HepG2 (cell line): Measurements from ENCODE around the gene SEC31B. TPM values are rescaled to one million over a fixed set of nuclear protein-coding genes. Genes with fewer than 3 reads are reported as not detected.

ENCODE experiments used
- ATAC-seq: fragments of 200-7000 bp; cut with Tn5 transposase; 3 replicates; pipeline ENCODE4 v1.9.1; 2020; ENCODE audit warnings: mild to moderate bottlenecking, moderate library complexity
- BruUV-seq: library from RNA; stranded (reverse); fragments of 400-500 nt; replicated peaks from 2 replicates; lab custom pipeline; 2021; lab: Mats Ljungman, UMichigan
- CTCF ChIA-PET: fragments of 300-600 bp; formaldehyde crosslinking; extraction: SDS; loops from one replicate; lab custom pipeline; 2021; ENCODE audit warnings: low total read pairs, inconsistent platforms, low intra/inter-chr PET ratio; lab: Yijun Ruan, JAX
- POLR2A ChIA-PET: fragments of 350-600 bp; sonication (Branson Sonifier 250); formaldehyde crosslinking; loops from one replicate; lab custom pipeline; 2020; ENCODE audit warnings: antibody characterized with exemption, inconsistent platforms; lab: Yijun Ruan, JAX
- DNase-seq: peaks from one replicate; pipeline ENCODE4 v3.0.0-alpha.2; 2015; ENCODE audit warnings: low spot score
- FAIRE-seq: peaks from 3 replicates; lab custom pipeline; 2011; peaks lifted over from hg19 to GRCh38; lab: Jason Lieb, UNC
- H2AFZ ChIP-seq: one replicate; pipeline ENCODE4 v1.6.1; 2011; ENCODE audit warnings: low read length, inconsistent platforms
- H3K27ac ChIP-seq: fragments of 300-600 bp; 3 replicates; pipeline ENCODE4 v1.8.0; 2011; ENCODE audit warnings: mixed run types, mild to moderate bottlenecking, mixed read lengths, low read length, inconsistent platforms; ENCODE audit not compliant: insufficient read depth; ENCODE audit errors: extremely low read length
- H3K27me3 ChIP-seq, 2 experiments: fragments of 200-600 bp in 1 of 2; 2 replicates in 1 of 2; 3 replicates in 1 of 2; pipeline versions ENCODE4 v1.6.0 to v1.8.0; 2011; ENCODE audit warnings: low read length in 2 of 2, mild to moderate bottlenecking in 2 of 2, moderate library complexity in 2 of 2, inconsistent platforms in 1 of 2; ENCODE audit not compliant: insufficient read depth in 2 of 2, control insufficient read depth in 1 of 2
- H3K36me3 ChIP-seq, 2 experiments: fragments of 200-600 bp in 1 of 2; replicated peaks in 1 of 2; 2 replicates in 1 of 2; 3 replicates in 1 of 2; pipeline versions ENCODE4 v1.5.1 to v1.8.0; 2011; ENCODE audit warnings: low read length in 2 of 2, inconsistent platforms in 1 of 2; ENCODE audit not compliant: insufficient read depth in 2 of 2, control insufficient read depth in 1 of 2
- H3K4me1 ChIP-seq: 2 replicates; pipeline ENCODE4 v1.5.1; 2012; ENCODE audit warnings: low read length, inconsistent platforms; ENCODE audit not compliant: insufficient read depth
- H3K4me2 ChIP-seq: 2 replicates; pipeline ENCODE4 v1.6.0; 2011; ENCODE audit warnings: low read depth, low read length, inconsistent platforms
- H3K4me3 ChIP-seq, 3 experiments: fragments of 200-600 bp in 1 of 3; sonication (generic), shearing (Covaris generic) in 1 of 3; replicated peaks in 1 of 3; 2 replicates each; pipeline ENCODE4 v1.5.1; 2011 to 2016; ENCODE audit warnings: low read length in 3 of 3, inconsistent platforms in 2 of 3, low read depth in 2 of 3, mild to moderate bottlenecking in 2 of 3, control low read depth in 1 of 3, mixed read lengths in 1 of 3; ENCODE audit not compliant: insufficient read depth in 1 of 3
- H3K79me2 ChIP-seq: one replicate; pipeline ENCODE4 v1.6.1; 2011; ENCODE audit warnings: low read length, inconsistent platforms; ENCODE audit not compliant: insufficient read depth
- H3K9ac ChIP-seq: 2 replicates; pipeline ENCODE4 v1.6.0; 2011; ENCODE audit warnings: mild to moderate bottlenecking, low read depth, low read length, inconsistent platforms; ENCODE audit not compliant: insufficient read depth
- H3K9me3 ChIP-seq: 2 replicates; pipeline ENCODE4 v1.5.1; 2012; ENCODE audit warnings: mild to moderate bottlenecking, low read length
- H4K20me1 ChIP-seq: 2 replicates; pipeline ENCODE4 v1.6.0; 2011; ENCODE audit warnings: inconsistent platforms, mild to moderate bottlenecking, low read length, moderate library complexity; ENCODE audit not compliant: insufficient read depth
- BRF2 ChIP-seq: sonication (generic); formaldehyde crosslinking; IDR thresholded peaks from 2 replicates; pipeline ENCODE4 v1.8.1; 2022; ENCODE audit warnings: mild to moderate bottlenecking, missing genetic modification reagents
- GRHL1 ChIP-seq: sonication (generic); formaldehyde crosslinking; conservative IDR thresholded peaks from 2 replicates; pipeline ENCODE4 v1.8.0; 2022; ENCODE audit warnings: missing genetic modification reagents
- HINFP ChIP-seq: sonication (generic); formaldehyde crosslinking; IDR thresholded peaks from 2 replicates; pipeline ENCODE4 v1.4.0; 2020; ENCODE audit warnings: low read depth, mild to moderate bottlenecking, missing genetic modification reagents
- HNF1B ChIP-seq: sonication (generic); formaldehyde crosslinking; IDR thresholded peaks from 2 replicates; pipeline ENCODE4 v1.5.1; 2020; ENCODE audit warnings: mild to moderate bottlenecking, moderate library complexity, missing genetic modification reagents
- HOXA3 ChIP-seq: sonication (generic); formaldehyde crosslinking; IDR thresholded peaks from 2 replicates; pipeline ENCODE4 v1.5.0; 2020; ENCODE audit warnings: missing genetic modification reagents
- MLLT10 ChIP-seq: sonication (generic); formaldehyde crosslinking; IDR thresholded peaks from 2 replicates; pipeline ENCODE4 v1.4.0; 2020; ENCODE audit warnings: missing genetic modification reagents
- NFKBIZ ChIP-seq: IDR thresholded peaks from 2 replicates; pipeline ENCODE4 v1.6.1; 2018; ENCODE audit warnings: missing genetic modification reagents, missing compliant biosample characterization
- REST ChIP-seq, 2 experiments: IDR thresholded peaks; 2 replicates each; pipeline ENCODE4 v1.6.1; 2011 to 2012; ENCODE audit warnings: low read length in 2 of 2, borderline replicate concordance in 1 of 2, low read depth in 1 of 2, mild to moderate bottlenecking in 1 of 2, moderate library complexity in 1 of 2
- TGIF2 ChIP-seq: IDR thresholded peaks from 2 replicates; pipeline ENCODE4 v1.6.1; 2016; ENCODE audit warnings: control low read depth, missing compliant biosample characterization
- ZBTB14 ChIP-seq: sonication (generic); formaldehyde crosslinking; IDR thresholded peaks from 2 replicates; pipeline ENCODE4 v1.4.0; 2020; ENCODE audit warnings: missing genetic modification reagents
- ZNF367 ChIP-seq: sonication (generic); formaldehyde crosslinking; IDR thresholded peaks from 2 replicates; pipeline ENCODE4 v1.4.0; 2020; ENCODE audit warnings: missing genetic modification reagents, borderline replicate concordance
- WGBS: methylation state at CpG from one replicate; pipeline ENCODE4 v1.1.6; 2017; ENCODE audit warnings: low lambda C conversion rate; 5-methylcytosine and 5-hydroxymethylcytosine counted together
- in situ Hi-C: cut with HindIII; loops from 2 replicates; pipeline ENCODE4 v1.10.0; 2017; ENCODE audit warnings: low pct_unique_long_range_greater_than_20kb; ENCODE audit not compliant: extremely low pct_ligation_motif_present
- intact Hi-C: fragments of 100-400 bp; cut with micrococcal nuclease; formaldehyde crosslinking; loops from one replicate; pipeline ENCODE4 v1.10.0; 2022; ENCODE audit not compliant: unreplicated experiment
- polyA plus RNA-seq, 8 experiments: library from polyadenylated mRNA; depleted of rRNA in 3 of 8; stranded (reverse) in 7 of 8; unstranded in 1 of 8; fragments of >200 nt; fragmentation: Illumina TruSeq in 4 of 8; extraction: Trizol in 4 of 8; gene quantifications; 2 replicates each; pipeline versions ENCODE4 v1.2.1 to v1.2.3, GENCODE V29; 2011 to 2016; ENCODE audit warnings: low read depth in 4 of 8, missing spikeins in 1 of 8, mixed read lengths in 1 of 8; ENCODE audit not compliant: insufficient read depth in 1 of 8
- total RNA-seq, 5 experiments: library from RNA; depleted of rRNA; stranded (reverse); fragments of >200 nt; fragmentation: Illumina TruSeq; extraction: Trizol; gene quantifications; 2 replicates each; pipeline ENCODE4 v1.2.3, GENCODE V29; 2016; ENCODE audit warnings: low read depth in 1 of 5

SEC31B gene
- total and polyA plus RNA-seq, 2 of the 13 experiments (the other 11 are each of a cell fraction or from before 2014, with no cell fraction given), result 2.0 to 8.3 TPM

- TF ChIP-seq REST (IDR thresholded peaks at IDR 0.05; ENCODE audit: borderline replicate concordance in 1 of 2, low read depth in 1 of 2, low read length in 2 of 2) (peak in 1 of 2 experiments; percentile 80; a peak in 2 of 4 replicates), BRF2 (CRISPR knock-in tag) (no peak), NFKBIZ (no peak), HNF1B (CRISPR knock-in tag) (peak; percentile 51; the same call in 1 of the 2 replicates)
- TF ChIP-seq, all 625 proteins: peak for 6
Observed at GRCh38 chr10:100554902-100555301, 35.2 kb upstream of the SEC31B start (continued).

GRCh38 chr10:100553929-100554328, 34.3 kb upstream of the SEC31B start:
- Histone ChIP-seq H3K27ac (no peak overlapping the region), H3K9me3 (no peaks in the 10 kb centered on the region), H2AFZ (no peak overlapping the region), H3K36me3 (peaks cover 3 to 19% of the 10 kb centered on the region in 2 experiments), H3K4me2 (no peak overlapping the region), H3K4me3 (no peak overlapping the region), H3K27me3 (no peaks in the 10 kb centered on the region), H4K20me1 (no peaks in the 10 kb centered on the region), H3K79me2 (no peaks in the 10 kb centered on the region), H3K4me1 (peaks cover 14% of the 10 kb centered on the region), H3K9ac (no peak overlapping the region)
- intact Hi-C loops (no loop called here), in situ Hi-C loops (no loop called here)
- DNase-seq, result no peak
- BruUV-seq, result no TSS peak
- POLR2A ChIA-PET, result no interaction called here
- no peak for ATAC-seq
- WGBS, result 89% methylated on average over 3 of the region's 3 CpGs
- CTCF ChIA-PET, result no interaction called here
- FAIRE-seq, result no peak
- TF ChIP-seq ZBTB14 (CRISPR knock-in tag) (no peak), MLLT10 (no peak), ZNF367 (CRISPR knock-in tag) (no peak), HOXA3 (CRISPR knock-in tag) (no peak), HINFP (CRISPR knock-in tag) (no peak), TGIF2 (CRISPR knock-in tag) (no peak), GRHL1 (CRISPR knock-in tag) (no peak)
